HG03175 (cell line): Measurements from ENCODE around the gene MAML3.

ENCODE experiments used
- ATAC-seq: cut with Tn5 transposase; IDR thresholded peaks from one replicate; pipeline ENCODE4 v1.9.1; 2021; ENCODE audit warnings: mild to moderate bottlenecking, moderate library complexity; ENCODE audit not compliant: unreplicated experiment

The MAML3 gene

DNA sequence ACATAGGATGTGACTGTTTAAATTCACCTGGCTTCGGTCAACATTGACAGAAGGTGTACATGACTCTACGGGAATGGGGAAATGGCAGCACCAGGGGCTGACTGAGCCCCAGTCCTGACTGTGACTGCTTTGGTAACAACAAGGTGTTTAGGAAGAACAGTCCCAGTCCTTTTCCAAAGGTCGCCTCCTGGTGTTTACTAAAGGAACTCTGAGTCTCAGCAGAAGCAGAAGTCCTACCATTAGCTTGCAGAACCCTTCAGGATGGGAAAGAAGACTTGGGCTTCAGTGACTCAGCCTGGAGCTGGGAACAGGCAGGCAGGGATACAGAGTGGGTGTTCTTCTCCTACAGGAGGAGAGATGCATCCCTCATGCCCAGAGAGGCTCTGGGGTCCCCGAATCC lies 385.1 kb downstream of the MAML3 start:
- ATAC-seq = no peak

DNA sequence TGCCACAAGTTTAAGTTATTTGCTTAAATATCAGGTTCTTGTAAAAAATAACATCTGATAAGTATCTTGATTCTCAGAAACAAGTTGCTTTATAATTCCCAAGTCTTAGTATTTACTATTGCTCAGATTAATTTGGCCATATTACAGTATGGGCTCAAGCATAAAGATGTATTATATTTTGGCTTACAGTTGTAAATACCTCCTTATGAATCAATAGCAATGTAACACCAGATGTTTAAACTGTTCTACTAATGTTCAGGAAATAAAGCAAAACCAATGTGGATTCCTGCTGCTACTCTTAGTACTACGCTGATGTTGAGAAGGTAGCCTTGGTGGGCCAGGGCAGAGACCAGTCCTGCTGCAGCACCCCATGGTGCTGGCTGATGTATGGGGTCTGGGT lies 385.6 kb downstream of the MAML3 start:
- no peak for ATAC-seq

DNA sequence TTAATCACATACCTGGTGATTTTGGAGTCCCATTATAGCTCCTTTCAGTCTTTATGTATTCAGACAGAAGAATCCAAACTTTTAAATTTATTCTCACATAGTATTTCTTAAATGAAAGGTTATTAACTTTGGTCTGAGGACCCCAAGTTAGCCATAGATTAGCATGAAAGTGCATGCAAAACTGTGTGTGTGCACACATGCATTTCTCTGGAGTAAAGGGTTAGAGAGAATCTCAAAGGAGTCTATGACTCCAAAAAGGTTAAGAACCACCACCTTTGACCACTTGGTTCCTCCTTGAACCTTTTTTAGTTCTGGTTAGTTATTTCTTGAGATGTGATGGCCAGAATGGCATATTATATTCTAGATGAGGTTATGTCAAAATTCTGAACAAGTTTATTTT lies 386.4 kb downstream of the MAML3 start:
- ATAC-seq = no peak

- no peak for ATAC-seq
Observed at GRCh38 chr4:139767168-139767567, 386.8 kb downstream of the MAML3 start.

DNA sequence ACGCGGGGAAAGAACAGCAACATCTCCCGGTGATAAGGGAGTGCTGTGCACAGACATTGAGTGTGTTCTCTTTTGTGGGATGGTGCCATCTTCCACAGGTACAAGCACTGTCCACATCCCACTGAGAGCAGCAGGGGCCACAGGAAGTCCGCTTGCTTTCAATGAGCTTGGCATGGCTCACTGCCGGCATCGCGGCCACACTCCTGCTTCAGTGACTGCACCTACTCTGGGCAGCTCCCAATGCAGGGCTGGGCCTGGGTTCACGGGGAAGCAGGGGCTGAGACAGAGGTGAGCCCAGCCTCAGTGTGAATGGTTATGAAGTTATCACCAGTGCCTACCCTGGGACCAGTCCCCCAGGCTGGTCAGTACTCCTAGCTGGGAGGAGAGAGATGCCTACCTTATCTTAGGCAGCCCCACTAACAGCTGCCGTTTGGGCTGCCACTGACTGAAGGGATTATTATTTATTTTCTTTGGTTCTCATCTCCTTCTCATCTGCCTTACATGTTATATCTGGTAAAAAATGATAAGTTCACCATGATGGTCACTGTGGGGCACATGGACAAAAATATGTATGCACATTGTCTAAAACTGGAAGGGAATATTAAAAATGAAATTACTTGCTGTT lies 389.2 kb downstream of the MAML3 start:
- ATAC-seq = no peak

DNA sequence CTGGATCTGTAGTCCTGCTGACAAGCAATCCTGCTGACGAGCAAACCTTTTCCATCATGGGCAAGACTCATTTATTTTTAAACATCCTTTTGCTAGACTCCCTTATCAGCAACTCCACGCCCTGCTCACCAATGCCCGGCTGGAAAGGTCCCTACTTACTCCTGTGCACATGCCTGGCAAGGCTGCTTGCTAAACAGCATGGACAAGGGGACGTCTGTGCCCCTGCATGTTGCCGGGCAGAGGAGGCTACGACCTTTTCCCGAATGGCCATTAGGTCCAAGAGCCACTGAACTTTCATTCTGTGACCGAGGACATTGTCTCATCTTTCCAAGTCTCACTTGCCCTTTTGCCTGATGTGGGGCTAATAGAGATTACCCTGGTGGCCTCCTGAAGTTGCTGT lies 389.8 kb downstream of the MAML3 start:
- no peak for ATAC-seq

GRCh38 chr4:139763672-139764071 lies 390.3 kb downstream of the MAML3 start:
- ATAC-seq = no peak

DNA sequence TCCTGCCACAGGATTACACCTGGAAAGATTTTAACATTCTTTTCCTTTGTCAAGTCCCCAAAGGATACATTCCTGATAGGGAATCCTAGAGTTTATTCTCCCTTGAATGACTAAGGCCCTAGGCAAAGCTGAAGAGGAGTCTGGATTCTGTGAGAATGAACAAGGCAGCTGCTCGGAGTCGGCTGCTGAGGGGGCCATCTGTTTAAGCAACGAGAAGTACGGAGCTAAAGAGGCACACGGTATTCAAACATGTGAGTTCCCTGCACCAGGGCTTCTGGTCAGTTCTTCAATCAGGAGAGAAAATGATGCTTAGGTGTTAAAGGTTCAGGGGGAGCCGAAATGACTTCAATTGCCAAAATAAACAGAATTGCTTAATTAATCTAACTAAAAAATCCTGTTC lies 390.8 kb downstream of the MAML3 start:
- no peak for ATAC-seq

DNA sequence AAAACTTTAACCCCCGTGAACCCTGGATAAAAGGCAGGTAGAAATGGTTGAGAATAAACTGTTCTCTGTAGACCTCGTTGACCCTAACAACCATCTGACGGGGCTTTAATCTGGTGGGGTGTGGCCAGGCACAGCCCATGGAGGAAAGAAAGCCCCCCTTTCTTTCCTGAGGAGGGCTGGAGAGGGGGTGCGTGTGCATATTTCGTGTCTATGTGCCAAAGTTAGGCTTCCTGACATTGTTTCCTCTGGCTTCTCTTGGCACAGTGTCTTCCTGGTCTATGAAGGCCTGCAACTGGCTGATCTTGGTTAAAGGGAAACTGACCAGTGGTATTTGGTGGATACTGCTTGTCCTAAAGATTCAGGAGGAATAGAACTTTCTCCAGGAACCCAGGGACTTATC lies 391.3 kb downstream of the MAML3 start:
- no peak for ATAC-seq

- ATAC-seq = no peak
Observed at GRCh38 chr4:139761461-139761860, 392.5 kb downstream of the MAML3 start.

DNA sequence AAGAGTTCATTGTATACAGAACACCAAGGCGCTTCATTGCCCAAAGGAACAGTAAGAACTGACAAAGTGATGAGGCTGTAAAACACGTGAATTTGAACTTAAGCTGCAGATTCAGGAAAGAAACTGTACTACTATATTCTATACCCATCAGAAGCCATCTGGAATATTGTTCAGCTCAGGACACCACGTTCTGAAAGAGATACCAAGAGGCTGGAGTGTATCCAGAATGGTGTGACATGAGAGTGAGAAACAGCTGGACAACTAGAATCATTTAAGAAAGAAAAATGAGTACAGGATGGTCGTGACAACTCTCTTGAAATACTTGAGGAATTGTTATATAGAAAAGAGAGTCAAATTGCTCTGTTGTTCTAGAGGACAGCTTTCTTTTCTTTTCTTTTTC lies 393.4 kb downstream of the MAML3 start:
- no peak for ATAC-seq

DNA sequence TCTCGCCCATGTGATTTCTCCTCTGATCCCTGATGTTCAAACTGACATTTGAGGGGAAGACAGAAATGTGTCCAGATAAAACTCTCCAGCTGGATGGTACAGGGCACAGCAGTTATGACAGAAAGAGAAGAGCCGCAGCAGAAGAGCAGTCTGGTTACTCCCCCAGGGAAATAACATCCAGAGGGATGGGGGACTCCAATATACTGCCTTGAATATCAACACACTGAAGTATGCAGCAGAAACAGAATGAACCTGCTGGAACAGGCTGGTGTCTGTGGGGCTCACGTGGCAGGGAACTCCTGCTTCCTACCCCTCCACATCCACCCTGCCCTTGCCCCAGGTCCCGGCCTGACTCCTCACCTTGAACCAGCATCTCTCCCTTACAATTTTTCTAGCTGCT lies 394.9 kb downstream of the MAML3 start:
- no peak for ATAC-seq

DNA sequence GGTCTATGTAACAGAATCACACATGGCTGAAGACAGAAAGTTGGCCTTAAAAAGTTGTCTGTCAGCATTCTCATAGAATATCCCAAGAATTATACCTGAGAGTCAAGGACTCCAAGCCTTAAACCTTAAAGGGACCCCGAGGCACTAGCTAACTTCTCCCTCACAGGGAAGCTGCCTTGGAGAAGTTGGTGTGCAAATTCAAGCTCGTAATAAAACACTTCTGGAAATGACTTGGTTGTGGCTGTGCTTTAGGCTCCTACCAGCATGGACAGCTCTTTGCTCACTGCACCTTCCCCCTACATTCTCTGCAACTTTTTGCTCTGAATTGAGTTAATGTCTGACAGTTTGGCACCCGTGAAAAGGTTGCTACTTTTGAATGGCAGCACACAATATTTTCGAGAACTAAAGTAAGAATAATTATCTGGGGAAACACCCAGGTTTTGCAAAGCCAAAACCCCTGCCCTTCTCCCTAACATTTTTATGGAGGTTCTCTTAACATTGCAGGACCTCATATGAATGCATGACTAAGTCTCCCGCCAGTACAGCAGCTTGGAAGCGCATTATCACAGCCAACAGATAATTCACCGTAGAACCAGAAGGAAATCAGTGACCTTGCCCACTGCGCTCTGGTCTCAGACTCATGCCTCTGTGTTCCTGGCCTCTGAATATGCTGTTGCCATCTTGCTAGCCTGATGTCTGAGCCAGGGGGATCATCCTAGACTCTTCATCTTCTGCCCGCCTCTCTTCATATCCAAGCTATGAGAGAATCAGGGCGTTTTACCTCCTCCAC lies 397.4 kb downstream of the MAML3 start:
- ATAC-seq = no peak

GRCh38 chr4:139754938-139755337 lies 399.0 kb downstream of the MAML3 start:
- no peak for ATAC-seq

GRCh38 chr4:139753686-139754085 lies 400.3 kb downstream of the MAML3 start:
- no peak for ATAC-seq

DNA sequence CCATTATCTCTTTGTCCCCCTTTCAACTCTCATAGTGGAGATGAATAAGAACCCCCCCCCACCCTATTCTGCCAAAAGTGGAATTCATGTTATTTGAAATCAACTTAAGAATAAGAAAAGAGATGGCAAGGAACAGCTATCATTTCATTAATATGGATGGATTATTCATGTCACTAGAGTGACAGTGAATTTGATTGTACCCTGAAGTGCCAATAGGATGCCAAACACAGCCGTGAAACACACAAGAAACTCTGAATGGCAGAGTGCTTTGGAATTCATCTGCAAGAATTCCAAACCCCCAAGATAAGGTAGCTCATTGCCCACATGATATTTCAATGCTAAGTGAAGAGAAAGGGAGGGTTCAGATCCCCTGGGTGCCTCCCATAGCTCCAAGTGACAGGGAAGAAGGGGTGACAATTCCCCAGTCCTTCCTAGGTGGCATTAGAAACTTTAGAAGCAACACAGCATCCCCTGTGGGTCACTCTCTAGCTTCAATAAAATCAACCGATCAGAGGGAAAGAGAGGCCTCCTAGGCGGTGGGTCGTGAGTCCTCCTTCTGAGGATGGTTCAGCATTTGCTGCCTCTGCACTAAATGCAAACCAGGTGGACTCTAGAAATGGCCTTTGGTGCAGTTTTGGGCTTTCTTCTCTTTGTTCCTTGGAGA lies 404.0 kb downstream of the MAML3 start:
- ATAC-seq = no peak

GRCh38 chr4:139749338-139749737 lies 404.6 kb downstream of the MAML3 start:
- ATAC-seq = no peak

- no peak for ATAC-seq
Observed at GRCh38 chr4:139746431-139747171, 407.4 kb downstream of the MAML3 start.

DNA sequence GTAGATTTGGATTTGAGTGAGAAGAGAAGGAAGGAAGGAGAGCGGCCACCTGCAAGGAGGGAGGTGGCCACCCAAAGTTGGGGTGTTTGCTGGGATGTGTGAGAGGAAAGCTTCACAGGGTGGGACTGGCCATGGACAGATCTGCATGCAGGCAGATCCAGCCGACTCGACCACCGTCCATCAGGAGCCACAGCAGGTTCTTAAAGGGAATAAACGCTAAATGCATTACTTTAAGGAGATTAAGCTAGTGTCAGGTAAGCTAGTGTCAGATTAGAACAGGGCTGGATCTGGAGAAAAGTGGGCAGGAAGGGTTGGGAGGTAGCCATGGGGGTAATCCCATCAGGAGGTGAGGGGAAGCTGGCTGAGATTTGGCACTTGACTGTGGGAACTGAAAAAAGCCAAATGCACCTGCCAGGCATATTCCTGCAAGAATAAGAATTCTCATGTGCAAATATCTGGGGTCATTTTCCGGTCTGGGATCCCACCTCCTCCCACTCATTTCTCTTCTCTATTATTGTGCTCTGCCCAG lies 408.8 kb downstream of the MAML3 start:
- ATAC-seq = no peak

- ATAC-seq = no peak
Observed at GRCh38 chr4:139744232-139744631, 409.8 kb downstream of the MAML3 start.

DNA sequence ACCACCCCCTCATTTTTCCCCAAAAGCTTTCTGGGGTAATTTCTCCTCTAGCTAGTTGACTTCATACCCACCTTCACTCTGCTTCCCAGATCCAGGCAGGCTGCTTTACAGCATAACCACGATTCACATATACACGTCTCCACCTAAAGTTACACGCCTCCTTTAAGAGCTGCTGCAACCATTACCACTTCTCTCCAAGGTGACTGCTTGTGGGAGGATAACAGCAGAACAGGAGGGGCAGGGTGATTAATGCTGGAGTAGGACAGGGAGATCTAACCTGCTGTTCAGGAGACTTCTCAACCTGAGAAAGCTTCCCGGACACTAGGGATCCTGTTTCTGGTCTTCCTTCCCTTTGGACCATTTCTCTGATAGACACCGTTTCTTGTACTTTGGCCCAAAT lies 411.0 kb downstream of the MAML3 start:
- ATAC-seq = no peak
